BJ (cell line): Measurements from ENCODE around the gene SPEM1. TPM values are rescaled to one million over a fixed set of nuclear protein-coding genes. Genes with fewer than 3 reads are reported as not detected.
"Not testable (repeated sequence)": the region's sequence is repeated elsewhere in the genome, so short reads cannot be mapped to it uniquely, and the experiment has no call there.

Experiments used
- CTCF ChIA-PET: fragments of 350-600 bp; formaldehyde crosslinking; extraction: SDS; loops from one replicate; lab custom pipeline; 2021; ENCODE audit warnings: antibody characterized with exemption, inconsistent platforms; lab: Yijun Ruan, JAX
- POLR2A ChIA-PET: fragments of 300-600 bp; sonication (Branson Sonifier 250); formaldehyde crosslinking; extraction: SDS; loops from one replicate; lab custom pipeline; 2021; ENCODE audit warnings: antibody characterized with exemption; lab: Charles Lee
- DNase-seq: peaks from one replicate; pipeline ENCODE4 v3.0.0-alpha.2; 2011; ENCODE audit warnings: low read depth
- H3K27me3 ChIP-seq: 2 replicates; pipeline ENCODE4 v1.6.0; 2011; ENCODE audit warnings: low read length; ENCODE audit not compliant: control insufficient read depth, insufficient read depth
- H3K36me3 ChIP-seq: 2 replicates; pipeline ENCODE4 v1.5.1; 2011; ENCODE audit warnings: low read length; ENCODE audit not compliant: control insufficient read depth, insufficient read depth
- H3K4me3 ChIP-seq: 2 replicates; pipeline ENCODE4 v1.5.1; 2011; ENCODE audit warnings: low read depth, mild to moderate bottlenecking, control low read depth, low read length
- polyA plus RNA-seq: library from polyadenylated mRNA; depleted of rRNA; stranded (reverse); fragments of >200 nt; gene quantifications from 2 replicates; pipeline ENCODE4 v1.2.3, GENCODE V29; 2011; rRNA removed
- TF ChIP-seq, protein P1 (sequence below): IDR thresholded peaks from 2 replicates; pipeline ENCODE4 v1.5.1; 2011; ENCODE audit warnings: low read depth, mild to moderate bottlenecking, control low read depth, inconsistent platforms, low read length, moderate library complexity; ENCODE audit not compliant: insufficient read depth

SPEM1 gene
- polyA plus RNA-seq, 1 experiment, result not detected

GRCh38 chr17:7468290-7468689 lies 48.2 kb downstream of the SPEM1 start:
- ChIA-PET CTCF (no interaction called here), POLR2A (no interaction called here)
- TF ChIP-seq, protein P1, sequence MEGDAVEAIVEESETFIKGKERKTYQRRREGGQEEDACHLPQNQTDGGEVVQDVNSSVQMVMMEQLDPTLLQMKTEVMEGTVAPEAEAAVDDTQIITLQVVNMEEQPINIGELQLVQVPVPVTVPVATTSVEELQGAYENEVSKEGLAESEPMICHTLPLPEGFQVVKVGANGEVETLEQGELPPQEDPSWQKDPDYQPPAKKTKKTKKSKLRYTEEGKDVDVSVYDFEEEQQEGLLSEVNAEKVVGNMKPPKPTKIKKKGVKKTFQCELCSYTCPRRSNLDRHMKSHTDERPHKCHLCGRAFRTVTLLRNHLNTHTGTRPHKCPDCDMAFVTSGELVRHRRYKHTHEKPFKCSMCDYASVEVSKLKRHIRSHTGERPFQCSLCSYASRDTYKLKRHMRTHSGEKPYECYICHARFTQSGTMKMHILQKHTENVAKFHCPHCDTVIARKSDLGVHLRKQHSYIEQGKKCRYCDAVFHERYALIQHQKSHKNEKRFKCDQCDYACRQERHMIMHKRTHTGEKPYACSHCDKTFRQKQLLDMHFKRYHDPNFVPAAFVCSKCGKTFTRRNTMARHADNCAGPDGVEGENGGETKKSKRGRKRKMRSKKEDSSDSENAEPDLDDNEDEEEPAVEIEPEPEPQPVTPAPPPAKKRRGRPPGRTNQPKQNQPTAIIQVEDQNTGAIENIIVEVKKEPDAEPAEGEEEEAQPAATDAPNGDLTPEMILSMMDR, result no peak
- peaks cover 24% of the 10 kb centered on the region for H3K36me3 ChIP-seq
- H3K27me3 ChIP-seq, result no peaks in the 10 kb centered on the region
- H3K4me3 ChIP-seq, result no peak overlapping the region
- DNase-seq, result no peak

GRCh38 chr17:7468804-7469389 lies 48.8 kb downstream of the SPEM1 start:
- TF ChIP-seq, protein P1, result no peak
- ChIA-PET POLR2A (no interaction called here), CTCF (interaction anchor here (2.0 kb wide), 1 partner anchor 17 kb away, joined by 5 read pairs; no protein-coding TSS in a partner anchor)
- H3K27me3 ChIP-seq, result no peaks in the 10 kb centered on the region
- no peak for DNase-seq
- no peak overlapping the region for H3K4me3 ChIP-seq
- peaks cover 18% of the 10 kb centered on the region for H3K36me3 ChIP-seq

GRCh38 chr17:7469843-7470242 lies 49.7 kb downstream of the SPEM1 start:
- CTCF ChIA-PET, result interaction anchor here (2.0 kb wide), 1 partner anchor 16 kb away, joined by 5 read pairs; no protein-coding TSS in a partner anchor
- POLR2A ChIA-PET, result not testable (repeated sequence)

GRCh38 chr17:7470457-7470973 lies 50.4 kb downstream of the SPEM1 start:
- CTCF ChIA-PET, result interaction anchor here (1.0 to 2.0 kb wide), 2 partner anchors 15 to 45 kb away, joined by 3 to 5 read pairs; no protein-coding TSS in a partner anchor
- POLR2A ChIA-PET, H3K27me3 ChIP-seq, DNase-seq, H3K4me3 ChIP-seq: not testable (repeated sequence)
- peaks cover 19% of the 10 kb centered on the region for H3K36me3 ChIP-seq

More at GRCh38 chr17:7469843-7470242, 49.7 kb downstream of the SPEM1 start:
- H3K27me3 ChIP-seq, DNase-seq, H3K4me3 ChIP-seq: not testable (repeated sequence)
- H3K36me3 ChIP-seq, result peaks cover 19% of the 10 kb centered on the region

Other genes with a start within 250 kb of the SPEM1 start
- 0.56 and 0.59 TPM in 2 replicates for gene ASGR1, start 241.0 kb upstream of the SPEM1 start, polyA plus RNA-seq
- 13.3 and 20.4 TPM in 2 replicates for gene DLG4, start 200.5 kb upstream of the SPEM1 start, polyA plus RNA-seq
- gene ACADVL, start 200.4 kb upstream of the SPEM1 start, polyA plus RNA-seq, result 335 and 517 TPM in 2 replicates
- gene DVL2, start 185.8 kb upstream of the SPEM1 start, polyA plus RNA-seq, result 3.6 and 5.0 TPM in 2 replicates
- gene PHF23, start 180.9 kb upstream of the SPEM1 start, polyA plus RNA-seq, result 59.0 and 72.8 TPM in 2 replicates
- gene GABARAP, start 177.9 kb upstream of the SPEM1 start, polyA plus RNA-seq, result 762 and 865 TPM in 2 replicates
- 117 and 129 TPM in 2 replicates for gene CTDNEP1, start 168.6 kb upstream of the SPEM1 start, polyA plus RNA-seq
- 29.8 and 35.6 TPM in 2 replicates for gene ELP5, start 168.1 kb upstream of the SPEM1 start, polyA plus RNA-seq
- gene CLDN7, start 157.8 kb upstream of the SPEM1 start, polyA plus RNA-seq, result 1.5 and 2.1 TPM in 2 replicates
- 0.15 and 0.36 TPM in 2 replicates for gene SLC2A4, start 138.6 kb upstream of the SPEM1 start, polyA plus RNA-seq
- gene YBX2, start 125.7 kb upstream of the SPEM1 start, polyA plus RNA-seq, result 0.11 TPM in 2 replicates
- gene EIF5A, start 112.7 kb upstream of the SPEM1 start, polyA plus RNA-seq, result 556 and 579 TPM in 2 replicates
- gene GPS2, start 105.0 kb upstream of the SPEM1 start, polyA plus RNA-seq, result 12.7 and 37.4 TPM in 2 replicates
- gene NEURL4, start 91.0 kb upstream of the SPEM1 start, polyA plus RNA-seq, result 8.0 and 14.9 TPM in 2 replicates
- 1.7 and 2.0 TPM in 2 replicates for gene ACAP1, start 83.8 kb upstream of the SPEM1 start, polyA plus RNA-seq
- gene KCTD11, start 68.2 kb upstream of the SPEM1 start, polyA plus RNA-seq, result 16.2 and 19.8 TPM in 2 replicates
- gene TMEM95, start 65.2 kb upstream of the SPEM1 start, polyA plus RNA-seq, result not detected in 2 replicates
- gene TNK1, start 39.2 kb upstream of the SPEM1 start, polyA plus RNA-seq, result 1.7 and 2.2 TPM in 2 replicates
- 40.1 and 76.1 TPM in 2 replicates for gene PLSCR3, start 25.8 kb upstream of the SPEM1 start, polyA plus RNA-seq
- gene TMEM256, start 16.2 kb upstream of the SPEM1 start, polyA plus RNA-seq, result 65.4 and 101 TPM in 2 replicates
- gene NLGN2, start 12.5 kb upstream of the SPEM1 start, polyA plus RNA-seq, result 6.0 and 8.5 TPM in 2 replicates
- not detected in 2 replicates for gene SPEM2, start 5.3 kb downstream of the SPEM1 start, polyA plus RNA-seq
- not detected in 2 replicates for gene SPEM3, start 8.5 kb downstream of the SPEM1 start, polyA plus RNA-seq
- gene TMEM102, start 15.1 kb downstream of the SPEM1 start, polyA plus RNA-seq, result 1.8 and 3.0 TPM in 2 replicates
- gene FGF11, start 19.2 kb downstream of the SPEM1 start, polyA plus RNA-seq, result 0.50 and 0.98 TPM in 2 replicates
- gene CHRNB1, start 24.7 kb downstream of the SPEM1 start, polyA plus RNA-seq, result 6.8 and 7.4 TPM in 2 replicates
- gene ZBTB4, start 59.3 kb downstream of the SPEM1 start, polyA plus RNA-seq, result 23.6 and 25.9 TPM in 2 replicates
- gene SLC35G6, start 61.1 kb downstream of the SPEM1 start, polyA plus RNA-seq, result not detected in 2 replicates
- 21.5 and 27.7 TPM in 2 replicates for gene POLR2A, start 64.0 kb downstream of the SPEM1 start, polyA plus RNA-seq
- gene TNFSF12, start 128.7 kb downstream of the SPEM1 start, polyA plus RNA-seq, result 29.2 and 49.5 TPM in 2 replicates
- gene TNFSF13, start 138.4 kb downstream of the SPEM1 start, polyA plus RNA-seq, result 2.0 and 2.4 TPM in 2 replicates
- gene SENP3, start 141.6 kb downstream of the SPEM1 start, polyA plus RNA-seq, result 69.8 and 72.2 TPM in 2 replicates
- gene CD68, start 159.3 kb downstream of the SPEM1 start, polyA plus RNA-seq, result 58.2 and 93.2 TPM in 2 replicates
- 142 and 174 TPM in 2 replicates for gene MPDU1, start 163.5 kb downstream of the SPEM1 start, polyA plus RNA-seq
- gene SOX15, start 169.8 kb downstream of the SPEM1 start, polyA plus RNA-seq, result 0.34 and 0.49 TPM in 2 replicates
- 33.6 and 46.2 TPM in 2 replicates for gene FXR2, start 194.6 kb downstream of the SPEM1 start, polyA plus RNA-seq
- gene SAT2, start 207.5 kb downstream of the SPEM1 start, polyA plus RNA-seq, result 33.9 and 37.4 TPM in 2 replicates
- 0.85 and 1.2 TPM in 2 replicates for gene SHBG, start 209.8 kb downstream of the SPEM1 start, polyA plus RNA-seq
- not detected in 2 replicates for gene ATP1B2, start 230.6 kb downstream of the SPEM1 start, polyA plus RNA-seq